PC-3 (cell line): Measurements from ENCODE around the gene HS3ST2.

Source experiments
- CTCF ChIP-seq: fragments of 300-600 bp; sonication (generic); conservative IDR thresholded peaks from 2 replicates; pipeline ENCODE4 v1.5.1; 2017; ENCODE audit warnings: antibody characterized with exemption, low read depth, mild to moderate bottlenecking, low read length
- EZH2 ChIP-seq: fragments of 300-600 bp; sonication (generic); IDR thresholded peaks from one replicate; pipeline ENCODE4 v1.6.1; 2017; ENCODE audit warnings: antibody characterized with exemption, mild to moderate bottlenecking, low read length; ENCODE audit not compliant: unreplicated experiment
- EZH2phosphoT487 ChIP-seq: fragments of 300-600 bp; sonication (generic); IDR thresholded peaks from 2 replicates; pipeline ENCODE4 v1.6.1; 2018; ENCODE audit warnings: mild to moderate bottlenecking, antibody characterized with exemption, low read length, borderline replicate concordance

GRCh38 chr16:22934786-22935185 is 120.8 kb downstream of the HS3ST2 start:
- TF ChIP-seq CTCF (no peak), EZH2 (no peak), EZH2phosphoT487 (no peak)
